ENCODE measurements around the gene ZBTB20. TPM values are rescaled to one million over a fixed set of nuclear protein-coding genes. Genes with fewer than 3 reads are reported as not detected.

Gene ZBTB20
- polyA plus RNA-seq, 3 donors, result 1.3 to 3.2 (median 2.0) TPM

DNA sequence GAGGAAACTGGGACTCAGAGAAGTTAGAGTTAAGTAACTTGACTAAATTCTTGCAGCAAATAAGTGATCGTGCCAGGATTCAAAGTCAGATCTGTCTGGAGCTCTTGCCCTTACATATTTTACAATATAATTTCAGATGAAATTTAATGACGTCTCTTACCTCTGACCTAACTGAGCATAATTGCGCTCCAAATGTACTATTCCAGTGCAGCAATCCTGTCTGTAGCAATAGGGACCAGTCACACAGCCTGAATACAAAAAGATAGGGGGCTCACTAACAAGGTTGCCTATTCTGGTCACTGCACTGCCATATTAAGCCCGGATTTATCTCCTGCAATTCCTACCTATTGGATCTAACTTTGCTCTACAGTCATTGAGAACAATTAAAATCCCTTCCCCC is 316.4 kb downstream of the ZBTB20 start:
- DNase-seq, result no peak
- 100% methylated on average over 2 of the region's 4 CpGs for WGBS (ENCODE audit: insufficient coverage)
- Histone ChIP-seq H3K36me3 (replicated peaks in 1 of 2; ENCODE audit: control insufficient read depth in 1 of 2, insufficient read depth in 2 of 2, low read length in 2 of 2) (no peaks in the 10 kb centered on the region), H3K9ac (ENCODE audit: insufficient read depth, low read length, poor library complexity, severe bottlenecking) (no peak overlapping the region), H3K27me3 (ENCODE audit: control insufficient read depth in 2 of 2, insufficient read depth in 2 of 2, low read length in 2 of 2) (no peaks in the 10 kb centered on the region), H2AFZ (ENCODE audit: insufficient read depth, low read depth, low read length, poor library complexity, severe bottlenecking) (no peak overlapping the region), H3K9me3 (replicated peaks in 1 of 2; ENCODE audit: control insufficient read depth in 1 of 2, insufficient read depth in 1 of 2, low read length in 2 of 2) (no peaks in the 10 kb centered on the region), H3K27ac (ENCODE audit: low read depth in 1 of 2, low read length in 2 of 2) (no peak overlapping the region), H3K4me1 (ENCODE audit: control insufficient read depth in 1 of 2, insufficient read depth in 2 of 2, low read length in 2 of 2) (no peaks in the 10 kb centered on the region), H3K4me3 (replicated peaks in 1 of 3; ENCODE audit: low read depth in 2 of 3, low read length in 3 of 3) (no peak overlapping the region), H3K4me2 (replicated peaks; ENCODE audit: extremely low read depth, low read length, poor library complexity, severe bottlenecking) (no peak overlapping the region), H3K79me2 (ENCODE audit: insufficient read depth, low read length) (no peaks in the 10 kb centered on the region), H4K20me1 (ENCODE audit: insufficient read depth, low read length) (no peaks in the 10 kb centered on the region)
- H3K4me1 Mint-ChIP-seq, result no peaks in the 10 kb centered on the region
- no peaks in the 10 kb centered on the region for H3K36me3 Mint-ChIP-seq
- intact Hi-C loops (cut with micrococcal nuclease), result no loop called here
- H3K4me3 Mint-ChIP-seq, result no peak overlapping the region
- H3K27ac Mint-ChIP-seq, result no peak overlapping the region
- TF ChIP-seq, protein P1, sequence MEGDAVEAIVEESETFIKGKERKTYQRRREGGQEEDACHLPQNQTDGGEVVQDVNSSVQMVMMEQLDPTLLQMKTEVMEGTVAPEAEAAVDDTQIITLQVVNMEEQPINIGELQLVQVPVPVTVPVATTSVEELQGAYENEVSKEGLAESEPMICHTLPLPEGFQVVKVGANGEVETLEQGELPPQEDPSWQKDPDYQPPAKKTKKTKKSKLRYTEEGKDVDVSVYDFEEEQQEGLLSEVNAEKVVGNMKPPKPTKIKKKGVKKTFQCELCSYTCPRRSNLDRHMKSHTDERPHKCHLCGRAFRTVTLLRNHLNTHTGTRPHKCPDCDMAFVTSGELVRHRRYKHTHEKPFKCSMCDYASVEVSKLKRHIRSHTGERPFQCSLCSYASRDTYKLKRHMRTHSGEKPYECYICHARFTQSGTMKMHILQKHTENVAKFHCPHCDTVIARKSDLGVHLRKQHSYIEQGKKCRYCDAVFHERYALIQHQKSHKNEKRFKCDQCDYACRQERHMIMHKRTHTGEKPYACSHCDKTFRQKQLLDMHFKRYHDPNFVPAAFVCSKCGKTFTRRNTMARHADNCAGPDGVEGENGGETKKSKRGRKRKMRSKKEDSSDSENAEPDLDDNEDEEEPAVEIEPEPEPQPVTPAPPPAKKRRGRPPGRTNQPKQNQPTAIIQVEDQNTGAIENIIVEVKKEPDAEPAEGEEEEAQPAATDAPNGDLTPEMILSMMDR (IDR thresholded peaks at IDR 0.05), result no peak
- no peaks in the 10 kb centered on the region for H3K9me3 Mint-ChIP-seq
- H3K27me3 Mint-ChIP-seq (ENCODE audit: low read depth in 3 of 3), result peaks cover 0 to 2% (median 0%) of the 10 kb centered on the region in 3 donors

DNA sequence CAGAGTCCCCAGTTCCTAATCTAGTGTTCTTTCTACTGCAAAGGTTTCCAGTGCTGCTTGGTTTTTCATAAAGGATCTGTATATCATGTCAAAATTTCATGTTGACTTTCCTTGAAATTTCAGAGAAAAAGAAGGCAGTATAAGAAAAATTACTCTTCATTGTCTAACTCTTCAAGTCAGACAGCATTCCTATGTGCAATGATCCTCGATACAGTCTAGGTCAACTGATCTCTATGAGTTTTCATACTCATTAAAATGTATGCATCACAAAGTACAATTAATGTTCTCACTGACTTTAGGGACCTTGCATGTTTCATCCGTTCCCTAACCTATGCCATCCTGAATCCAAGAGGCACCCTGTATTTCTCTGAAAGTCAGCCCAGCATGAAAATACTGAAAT is 317.3 kb downstream of the ZBTB20 start:
- intact Hi-C loops (cut with micrococcal nuclease), result no loop called here
- no peaks in the 10 kb centered on the region for H3K9me3 ChIP-seq (replicated peaks in 1 of 2; ENCODE audit: control insufficient read depth in 1 of 2, insufficient read depth in 1 of 2, low read length in 2 of 2)
- no peaks in the 10 kb centered on the region for H3K36me3 ChIP-seq (replicated peaks in 1 of 2; ENCODE audit: control insufficient read depth in 1 of 2, insufficient read depth in 2 of 2, low read length in 2 of 2)
- no peaks in the 10 kb centered on the region for H4K20me1 ChIP-seq (ENCODE audit: insufficient read depth, low read length)
- no peak overlapping the region for H3K9ac ChIP-seq (ENCODE audit: insufficient read depth, low read length, poor library complexity, severe bottlenecking)
- H3K27me3 ChIP-seq (ENCODE audit: control insufficient read depth in 2 of 2, insufficient read depth in 2 of 2, low read length in 2 of 2), result no peaks in the 10 kb centered on the region
- H3K36me3 Mint-ChIP-seq, result no peaks in the 10 kb centered on the region
- H3K27ac Mint-ChIP-seq, result no peak overlapping the region
- WGBS (ENCODE audit: insufficient coverage), result 100% methylated on average over 1 of the region's 2 CpGs
- no peak overlapping the region for H3K27ac ChIP-seq (ENCODE audit: low read depth in 1 of 2, low read length in 2 of 2)
- H3K4me3 ChIP-seq (replicated peaks in 1 of 3; ENCODE audit: low read depth in 2 of 3, low read length in 3 of 3), result no peak overlapping the region
- DNase-seq, result no peak
- no peaks in the 10 kb centered on the region for H3K79me2 ChIP-seq (ENCODE audit: insufficient read depth, low read length)
- H3K4me2 ChIP-seq (replicated peaks; ENCODE audit: extremely low read depth, low read length, poor library complexity, severe bottlenecking), result no peak overlapping the region
- H3K4me1 Mint-ChIP-seq, result no peaks in the 10 kb centered on the region
- TF ChIP-seq, protein P1 (IDR thresholded peaks at IDR 0.05), result no peak
- H3K4me1 ChIP-seq (ENCODE audit: control insufficient read depth in 1 of 2, insufficient read depth in 2 of 2, low read length in 2 of 2), result no peaks in the 10 kb centered on the region
- H3K27me3 Mint-ChIP-seq (ENCODE audit: low read depth in 3 of 3), result peaks cover 0 to 2% (median 0%) of the 10 kb centered on the region in 3 donors
- no peaks in the 10 kb centered on the region for H3K9me3 Mint-ChIP-seq
- H2AFZ ChIP-seq (ENCODE audit: insufficient read depth, low read depth, low read length, poor library complexity, severe bottlenecking), result no peak overlapping the region
- no peak overlapping the region for H3K4me3 Mint-ChIP-seq

Data from CD14-positive monocyte (primary cell).